Kidney tubule cell (primary cell): ENCODE results near the gene WNT11.

Experiments
- DNase-seq: peaks from one replicate; pipeline ENCODE4 v3.0.0-alpha.2; 2018; ENCODE audit warnings: low spot score

Gene WNT11

GRCh38 chr11:76237914-76238313 is 31.6 kb upstream of the WNT11 start:
- peak; percentile 43 for DNase-seq

- no peak for DNase-seq
Observed at GRCh38 chr11:76237000-76237649, 30.8 kb upstream of the WNT11 start.

GRCh38 chr11:76236092-76236999 is 30.0 kb upstream of the WNT11 start:
- DNase-seq, result peak; percentile 63

- DNase-seq, result peak; percentile 90
Observed at GRCh38 chr11:76235233-76236091, 29.2 kb upstream of the WNT11 start.

GRCh38 chr11:76234416-76235232 is 28.3 kb upstream of the WNT11 start:
- DNase-seq, result no peak

GRCh38 chr11:76234021-76234415 is 27.7 kb upstream of the WNT11 start:
- no peak for DNase-seq

- no peak for DNase-seq
Observed at GRCh38 chr11:76233196-76233921, 27.1 kb upstream of the WNT11 start.

GRCh38 chr11:76232026-76232665 is 25.8 kb upstream of the WNT11 start:
- no peak for DNase-seq

GRCh38 chr11:76231121-76231738 is 24.9 kb upstream of the WNT11 start:
- no peak for DNase-seq

- no peak for DNase-seq
Observed at GRCh38 chr11:76230392-76230791, 24.1 kb upstream of the WNT11 start.

- no peak for DNase-seq
Observed at GRCh38 chr11:76229690-76230240, 23.5 kb upstream of the WNT11 start.

- DNase-seq, result no peak
Observed at GRCh38 chr11:76228875-76229149, 22.5 kb upstream of the WNT11 start.

GRCh38 chr11:76228071-76228874 is 22.0 kb upstream of the WNT11 start:
- no peak for DNase-seq

GRCh38 chr11:76226626-76227025 is 20.3 kb upstream of the WNT11 start:
- DNase-seq, result no peak

GRCh38 chr11:76225122-76225611 is 18.9 kb upstream of the WNT11 start:
- DNase-seq, result no peak

GRCh38 chr11:76224461-76225121 is 18.3 kb upstream of the WNT11 start:
- DNase-seq, result no peak

- DNase-seq, result no peak
Observed at GRCh38 chr11:76221365-76221764, 15.1 kb upstream of the WNT11 start.

GRCh38 chr11:76219243-76219642 is 12.9 kb upstream of the WNT11 start:
- DNase-seq, result no peak
